HG02623 (cell line): ENCODE results near the gene ATP2B2.

Experiments used
- ATAC-seq: cut with Tn5 transposase; IDR thresholded peaks from one replicate; pipeline ENCODE4 v1.9.1; 2021; ENCODE audit warnings: moderate library complexity; ENCODE audit not compliant: unreplicated experiment

Gene ATP2B2

DNA sequence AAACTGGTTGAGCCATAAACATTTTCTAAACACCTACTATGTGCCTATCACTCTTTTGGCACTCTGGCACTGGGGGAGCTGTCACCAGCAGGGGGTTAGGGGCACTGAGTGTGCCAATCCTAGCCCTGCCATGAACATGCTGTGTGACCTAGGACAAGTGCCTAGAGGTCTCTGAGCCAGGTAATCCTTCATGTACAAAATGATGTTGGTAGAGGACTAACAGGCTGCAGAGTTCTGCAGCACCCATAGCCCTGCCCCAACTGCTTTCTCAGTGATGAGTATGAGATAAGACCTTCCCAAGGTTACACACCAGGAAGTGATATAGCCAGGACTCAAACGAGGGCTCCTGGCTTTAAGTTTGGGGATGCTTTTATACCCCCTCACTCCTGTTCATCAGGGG, 99.6 kb downstream of the ATP2B2 start:
- ATAC-seq = no peak

- ATAC-seq = no peak
Measured at GRCh38 chr3:10404876-10405275, 100.5 kb downstream of the ATP2B2 start.

DNA sequence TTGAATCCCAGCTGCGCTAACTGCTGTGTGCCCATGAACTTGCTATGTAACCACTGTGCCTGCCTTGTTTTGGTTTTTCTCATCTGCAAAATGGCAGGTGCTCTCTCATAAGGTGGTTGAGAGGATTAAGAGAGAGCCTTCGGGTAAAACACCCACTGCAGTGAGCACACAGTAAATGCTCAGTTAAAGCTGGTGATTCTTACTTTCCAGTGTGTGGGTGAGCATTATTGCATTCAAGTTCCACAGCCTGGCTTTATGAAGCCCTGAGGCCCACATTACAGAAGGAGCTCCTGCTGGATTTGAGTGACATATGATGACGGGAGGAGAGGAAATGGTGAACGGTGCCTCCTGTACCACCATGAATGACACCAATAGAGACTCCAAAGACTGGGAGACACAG, 101.0 kb downstream of the ATP2B2 start:
- no peak for ATAC-seq

- no peak for ATAC-seq
Measured at GRCh38 chr3:10401990-10402761, 103.2 kb downstream of the ATP2B2 start.

GRCh38 chr3:10400749-10401495, 104.5 kb downstream of the ATP2B2 start:
- ATAC-seq = no peak

DNA sequence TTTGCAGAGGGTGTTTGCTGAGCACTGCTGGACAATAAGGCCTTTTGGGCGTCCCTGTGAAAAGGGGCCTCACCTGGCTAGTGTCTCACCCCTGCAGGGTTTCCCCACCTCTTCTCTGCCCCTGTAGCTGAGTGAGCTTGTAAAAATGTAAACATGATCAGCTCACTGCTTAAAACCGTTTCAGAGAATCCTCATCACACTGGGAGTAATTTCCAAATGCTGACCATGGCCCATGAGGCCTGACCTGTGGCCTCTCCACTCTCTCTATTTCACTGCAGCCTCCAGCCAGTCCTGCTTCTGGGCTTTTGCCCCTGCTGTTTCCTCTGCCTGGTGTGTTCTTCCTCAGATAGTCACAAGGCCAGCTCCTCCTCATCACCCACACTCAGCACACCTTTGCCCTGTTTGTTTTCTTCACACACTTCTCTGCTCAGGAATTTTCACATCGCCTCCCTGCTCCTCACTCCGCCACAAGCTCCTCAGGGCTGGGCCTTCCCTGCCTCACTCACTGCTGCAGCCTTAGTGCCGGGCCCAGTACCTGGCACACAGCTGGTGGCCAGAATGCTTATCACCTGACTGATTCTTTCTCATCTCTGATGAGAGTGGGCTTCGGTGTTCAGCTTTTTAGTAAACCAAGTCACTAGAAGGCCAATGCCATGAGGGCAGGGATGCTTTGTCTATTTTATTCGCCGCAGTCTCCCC, 105.2 kb downstream of the ATP2B2 start:
- ATAC-seq = no peak

GRCh38 chr3:10399634-10400033, 105.8 kb downstream of the ATP2B2 start:
- no peak for ATAC-seq

DNA sequence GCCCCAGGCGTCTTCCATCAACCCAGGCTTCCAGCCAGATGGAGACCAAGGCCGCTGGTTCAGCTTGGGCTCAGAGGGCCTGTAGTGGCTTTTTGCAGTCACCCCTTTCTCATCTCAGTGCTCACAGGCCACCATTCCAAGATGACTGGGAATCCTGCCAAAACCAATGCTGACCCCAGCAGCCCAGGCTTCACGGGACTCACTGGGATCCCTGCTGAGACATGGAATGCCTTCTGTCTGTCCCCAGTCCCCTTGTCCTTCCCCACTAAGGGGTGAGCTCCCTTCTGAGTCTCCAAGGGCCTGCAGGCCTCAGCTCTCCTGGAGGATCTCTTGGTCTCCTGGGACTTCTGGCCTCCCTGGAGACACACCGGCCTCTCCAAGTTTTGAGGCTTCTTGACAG, 107.0 kb downstream of the ATP2B2 start:
- ATAC-seq = no peak

DNA sequence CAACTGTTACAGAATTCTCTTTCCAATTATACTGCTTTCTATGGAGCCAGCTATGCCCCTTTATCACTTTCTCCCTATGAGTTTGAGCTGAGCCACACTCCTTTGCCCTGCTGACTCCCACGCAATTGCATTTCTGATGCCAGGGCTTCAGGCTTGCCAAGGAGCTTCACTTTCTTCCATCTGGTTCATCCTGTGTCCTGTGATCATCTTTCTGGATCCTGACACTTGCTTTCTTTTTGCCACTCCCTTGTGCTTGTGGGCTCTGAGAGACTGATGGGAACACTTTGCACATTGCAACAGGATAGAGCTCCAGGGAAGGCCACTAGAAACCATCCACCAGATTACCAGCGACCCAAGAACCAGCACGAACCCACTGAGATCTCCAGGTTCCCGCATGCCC, 107.5 kb downstream of the ATP2B2 start:
- no peak for ATAC-seq

- ATAC-seq = no peak
Measured at GRCh38 chr3:10396931-10397330, 108.5 kb downstream of the ATP2B2 start.

- no peak for ATAC-seq
Measured at GRCh38 chr3:10396083-10396482, 109.3 kb downstream of the ATP2B2 start.

DNA sequence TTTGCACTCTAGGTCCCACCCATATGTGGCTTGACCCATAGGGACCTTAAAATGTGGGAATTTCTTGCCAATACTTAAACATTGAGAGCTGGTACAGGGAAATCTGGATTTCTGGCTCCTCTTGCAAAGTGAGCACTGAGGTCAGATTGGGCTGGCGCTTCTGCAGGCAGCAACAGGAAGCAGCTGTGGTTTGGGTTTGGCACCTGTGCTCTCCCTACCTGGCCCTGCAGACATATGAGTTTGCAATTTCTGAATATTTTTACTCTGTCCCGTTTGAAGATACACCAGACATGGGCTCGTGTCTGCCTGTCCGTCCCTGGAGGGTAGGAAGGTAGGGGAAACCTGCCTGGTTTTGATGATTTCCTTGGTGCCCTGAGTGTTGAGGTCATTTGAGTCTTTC, 109.7 kb downstream of the ATP2B2 start:
- no peak for ATAC-seq

DNA sequence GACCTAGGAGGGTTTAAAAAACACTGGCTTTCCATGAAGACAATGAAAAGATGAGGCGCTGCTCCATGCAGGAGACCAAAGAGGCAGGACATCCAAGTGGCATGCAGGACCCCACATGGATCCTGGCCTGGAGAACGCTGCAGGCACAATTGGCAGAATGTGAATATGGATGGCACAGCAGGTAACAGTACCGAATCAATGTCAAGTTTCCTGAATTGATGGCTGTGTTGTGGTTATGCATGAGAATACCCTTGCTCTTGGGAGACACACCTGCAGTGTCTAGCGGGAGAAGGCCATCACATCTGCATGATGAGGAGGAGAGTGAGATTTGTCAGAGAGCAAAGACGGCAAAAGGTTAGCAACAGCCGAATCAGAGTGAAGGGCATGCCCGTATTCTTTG, 110.2 kb downstream of the ATP2B2 start:
- no peak for ATAC-seq

- ATAC-seq = no peak
Measured at GRCh38 chr3:10394491-10395025, 110.8 kb downstream of the ATP2B2 start.

DNA sequence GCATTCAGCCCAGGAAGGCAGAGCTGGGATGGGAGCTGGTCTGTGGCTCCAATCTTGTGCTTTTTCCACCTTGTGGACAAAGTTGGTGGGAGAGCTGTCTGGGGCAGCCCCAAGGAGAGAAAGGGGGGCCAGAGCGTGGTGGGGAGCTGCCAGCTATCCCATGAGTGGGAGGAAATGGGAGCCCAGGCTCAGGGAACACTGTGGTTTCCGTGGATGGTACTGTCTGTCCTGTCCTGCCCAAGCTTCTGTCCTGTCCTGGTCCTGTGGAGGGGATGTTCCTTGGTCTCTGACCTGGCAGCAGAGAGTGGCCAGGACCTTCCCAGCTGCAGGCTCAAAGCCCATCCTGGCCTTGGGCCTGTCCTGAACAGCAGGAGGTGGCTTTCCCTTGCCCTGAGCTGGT, 111.9 kb downstream of the ATP2B2 start:
- no peak for ATAC-seq

DNA sequence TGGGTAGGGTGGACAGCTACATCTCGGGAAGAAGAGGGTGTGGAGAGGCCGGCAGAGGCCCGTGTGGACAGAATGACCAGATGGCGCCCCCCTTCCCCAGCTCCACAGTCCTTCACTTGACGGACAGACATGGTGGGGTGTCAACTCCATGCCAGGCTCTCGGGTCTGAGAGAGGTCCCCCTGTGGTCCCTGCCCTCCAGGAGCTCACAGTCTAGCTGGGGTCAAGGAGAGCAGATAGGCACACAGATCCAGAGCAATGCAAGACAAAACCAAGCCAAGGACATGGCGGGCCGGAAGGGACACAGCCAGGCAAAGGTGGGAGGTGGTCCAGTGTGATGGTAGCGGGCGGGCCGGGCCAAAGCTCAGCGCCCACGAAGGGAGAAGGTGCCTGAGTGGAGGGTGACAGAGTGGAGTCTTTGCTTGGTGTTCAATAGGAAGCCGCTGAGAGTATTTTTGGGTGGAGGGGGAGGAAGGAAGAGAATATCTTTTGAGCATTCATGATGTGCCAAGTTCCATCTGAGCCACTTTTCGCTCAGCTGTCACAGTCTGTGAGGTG, 112.4 kb downstream of the ATP2B2 start:
- ATAC-seq = no peak

DNA sequence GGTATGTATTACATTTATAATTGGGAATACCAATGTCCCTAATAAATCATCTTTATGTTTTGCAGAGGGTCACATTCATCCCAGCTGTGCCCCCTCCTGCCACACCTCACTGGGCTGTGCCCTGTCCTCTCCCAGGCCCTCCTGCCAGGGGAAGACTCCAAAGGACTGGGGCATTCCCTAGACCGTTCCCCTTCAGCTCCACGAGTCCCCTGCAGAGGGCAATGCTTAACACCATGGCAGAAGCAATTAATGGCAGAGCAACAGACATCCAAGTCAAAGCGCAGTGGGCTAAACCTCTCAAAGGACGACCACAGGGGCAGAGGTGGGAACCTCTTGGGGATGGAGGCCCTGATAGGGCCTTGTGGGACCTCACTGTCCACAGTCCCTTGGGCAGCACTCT, 113.1 kb downstream of the ATP2B2 start:
- ATAC-seq = no peak

GRCh38 chr3:10391391-10391790, 114.0 kb downstream of the ATP2B2 start:
- no peak for ATAC-seq

GRCh38 chr3:10390641-10391373, 114.6 kb downstream of the ATP2B2 start:
- ATAC-seq = no peak

- ATAC-seq = peak; percentile 74
Measured at GRCh38 chr3:10389995-10390394, 115.4 kb downstream of the ATP2B2 start.

DNA sequence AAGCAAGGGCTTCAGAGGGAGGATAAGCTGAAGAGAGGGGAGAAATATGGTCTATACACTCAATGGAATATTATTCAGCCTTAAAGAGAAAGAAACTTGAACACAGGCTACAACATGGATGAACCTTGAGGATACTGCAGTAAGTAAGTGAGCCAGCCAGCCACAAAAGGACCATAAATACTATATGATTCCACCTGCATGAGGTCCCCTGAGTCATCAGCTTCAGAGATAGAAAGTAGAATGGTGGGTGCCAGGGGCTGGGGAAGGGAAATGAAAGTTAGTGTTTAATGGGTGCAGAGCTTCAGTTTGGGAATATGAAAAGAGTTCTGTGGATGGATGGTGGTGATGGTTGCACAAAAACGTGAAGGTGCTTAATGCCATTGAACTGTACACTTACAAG, 116.0 kb downstream of the ATP2B2 start:
- ATAC-seq = no peak
